AG20443 (cell line): ENCODE data around the gene ALX4.

Experiments
- DNase-seq: peaks from one replicate; pipeline ENCODE4 v3.0.0; 2012; ENCODE audit warnings: low spot score, mixed read lengths

ALX4 gene

DNA sequence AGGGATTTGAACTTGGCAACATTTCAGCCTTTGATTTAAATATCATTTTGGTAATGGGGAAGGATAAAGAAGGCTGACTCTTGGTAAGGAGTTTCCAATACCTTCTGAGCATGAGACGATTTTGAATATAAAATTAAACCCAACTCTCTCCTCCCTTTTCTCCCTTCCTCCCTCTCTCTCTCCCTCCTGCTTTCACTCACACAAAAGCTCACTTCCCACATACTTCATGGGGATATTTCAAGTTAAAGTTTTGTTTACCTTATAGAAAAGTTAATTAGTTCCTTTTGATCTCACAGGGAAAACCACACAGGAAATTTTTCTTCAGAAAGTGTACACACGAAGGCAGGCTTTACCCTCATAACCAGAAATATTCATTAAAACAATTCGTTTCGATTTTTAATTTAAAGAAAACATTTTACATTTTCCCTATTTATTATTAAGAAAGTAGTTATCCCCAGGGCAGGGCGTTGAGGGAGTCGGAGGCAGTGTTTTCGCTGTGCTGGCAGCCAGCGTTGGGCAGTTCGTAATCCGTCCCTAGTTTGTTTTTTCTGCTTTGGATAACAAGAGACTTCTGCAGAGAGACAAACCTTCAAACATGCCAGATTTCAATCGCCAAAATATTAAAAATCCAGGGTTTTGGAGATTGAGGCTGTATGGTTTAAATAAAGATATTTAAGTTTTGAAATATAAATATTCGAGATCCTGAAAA is 25.3 kb upstream of the ALX4 start:
- no peak for DNase-seq

DNA sequence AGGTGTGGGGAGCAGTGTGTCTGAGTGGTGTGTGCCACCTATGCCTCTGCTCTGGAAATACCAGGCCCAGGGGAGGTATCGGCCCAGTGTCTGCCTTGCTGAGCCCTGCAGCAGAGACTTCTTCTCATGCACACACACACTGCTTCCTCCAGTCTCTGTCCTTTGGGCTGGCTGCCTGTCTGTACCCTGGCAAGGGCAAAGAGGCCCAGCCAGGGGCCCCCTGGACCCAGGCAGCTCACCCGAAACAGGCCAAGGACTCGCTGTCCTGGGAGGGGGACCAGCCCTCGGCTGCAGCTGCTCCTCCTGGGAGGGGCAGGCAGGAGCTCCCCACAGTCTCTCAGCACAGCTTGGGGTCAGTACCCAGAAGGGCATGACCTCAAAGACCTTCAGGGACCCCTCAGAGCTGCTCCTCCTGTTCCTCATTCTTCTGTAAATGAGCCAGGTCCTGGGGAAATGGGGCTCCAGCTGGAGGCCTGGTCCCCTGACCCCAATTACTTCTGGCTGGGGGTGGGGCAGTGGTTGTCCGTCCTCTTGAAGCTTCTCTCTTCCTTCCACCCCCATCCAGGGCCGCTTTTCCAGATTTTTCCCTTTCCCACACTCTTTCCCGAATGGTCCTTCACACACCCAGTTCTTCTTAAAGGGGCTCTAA is 24.5 kb upstream of the ALX4 start:
- no peak for DNase-seq

DNA sequence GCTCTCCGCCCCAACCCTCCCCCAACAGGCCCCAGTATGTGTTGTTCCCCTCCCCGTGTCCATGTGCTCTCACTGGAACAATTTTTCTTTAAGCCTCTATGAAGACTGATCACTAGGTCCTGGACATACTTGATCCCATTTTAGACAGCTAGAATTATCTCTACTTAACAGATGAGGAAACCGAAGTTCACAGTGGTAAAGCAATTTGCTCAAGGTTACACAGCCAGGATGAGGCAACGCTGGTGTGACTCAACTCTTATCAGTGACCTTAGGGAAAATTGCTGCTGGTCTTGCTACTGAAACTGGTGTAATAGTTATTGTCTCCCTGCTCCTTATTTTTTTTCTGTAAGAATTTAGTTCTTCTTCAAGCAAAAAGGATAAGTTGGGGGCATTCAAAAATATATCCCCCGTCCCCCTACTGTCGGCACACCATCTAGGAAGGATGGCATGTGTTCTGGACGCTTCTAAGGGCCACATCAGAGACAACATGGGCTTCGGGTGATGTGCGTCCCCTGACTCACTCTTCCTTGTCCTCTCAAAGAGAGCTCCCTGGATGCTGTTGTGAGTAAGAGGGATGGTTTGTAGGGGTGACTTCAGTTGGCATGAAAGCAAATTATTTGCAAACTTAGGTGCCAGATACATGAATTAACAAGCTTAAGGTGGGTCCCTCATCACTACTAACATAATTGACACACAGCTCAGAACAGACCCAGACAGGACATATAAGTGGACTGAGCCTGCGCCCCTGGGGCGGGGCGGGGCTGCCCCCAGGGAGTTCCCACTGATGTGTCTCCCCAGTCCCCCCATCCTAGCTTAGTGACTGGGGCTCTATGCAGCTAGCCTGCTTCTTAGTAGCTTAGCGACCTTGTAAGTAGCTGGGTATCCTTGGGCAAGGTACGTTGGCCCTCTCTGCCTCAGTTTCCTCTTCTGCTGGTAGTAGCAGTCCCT is 23.6 kb upstream of the ALX4 start:
- no peak for DNase-seq

DNA sequence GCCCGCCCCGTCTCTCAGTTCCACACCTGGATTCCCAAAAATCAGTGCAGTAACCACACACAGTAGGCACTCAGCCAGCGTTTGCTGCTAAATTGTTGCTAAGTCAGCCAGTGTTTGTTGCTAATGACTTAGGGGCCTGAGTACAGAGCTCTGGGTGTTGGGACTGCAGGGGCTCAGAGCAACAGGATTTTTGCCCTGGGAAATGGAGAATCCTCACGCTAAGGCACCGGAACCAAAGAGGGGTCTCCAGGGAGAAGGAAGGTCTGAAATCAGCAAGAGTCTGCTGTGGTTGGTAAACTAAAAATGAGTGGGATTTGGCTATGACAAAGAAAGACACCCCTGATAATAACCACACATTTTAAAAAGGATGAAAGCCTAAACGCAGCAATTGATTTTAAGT is 22.7 kb upstream of the ALX4 start:
- no peak for DNase-seq

DNA sequence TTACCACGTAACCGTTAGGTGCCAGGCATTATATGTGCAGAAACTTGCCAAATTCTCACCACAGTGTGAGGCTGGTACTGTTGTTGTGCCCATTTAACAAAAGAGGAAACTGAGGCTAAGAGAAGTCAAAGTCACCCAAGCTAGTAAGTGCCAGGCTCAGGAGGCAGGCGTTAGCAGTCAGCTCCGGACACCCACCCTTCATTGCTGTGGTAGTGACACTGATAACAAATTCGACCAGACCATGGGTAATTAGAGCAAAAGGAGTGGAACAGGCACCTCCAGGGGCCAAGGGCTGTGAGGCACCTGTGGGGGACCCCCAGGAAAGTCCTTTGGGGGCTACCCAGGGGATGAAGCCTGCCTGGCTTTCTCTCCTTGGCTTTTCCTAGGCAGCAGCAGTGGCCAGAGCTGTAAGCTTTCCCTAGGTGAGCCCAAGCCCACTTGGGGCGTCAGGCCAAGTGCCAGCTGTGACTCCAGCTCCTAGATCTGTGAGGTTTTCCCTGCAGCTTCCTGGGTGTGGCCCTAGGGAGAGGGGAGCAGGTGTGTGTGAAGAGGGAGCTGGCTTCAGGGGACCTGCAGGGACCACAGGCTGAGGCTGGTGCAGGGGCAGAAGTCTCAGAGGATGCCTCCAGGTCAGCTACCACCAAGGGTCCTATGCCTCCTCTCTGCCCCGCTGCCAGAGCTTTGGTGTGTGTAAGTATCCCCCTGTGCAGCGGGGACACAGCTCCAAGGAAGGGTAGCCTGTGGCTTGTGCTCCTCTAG is 19.7 kb upstream of the ALX4 start:
- DNase-seq: no peak

DNA sequence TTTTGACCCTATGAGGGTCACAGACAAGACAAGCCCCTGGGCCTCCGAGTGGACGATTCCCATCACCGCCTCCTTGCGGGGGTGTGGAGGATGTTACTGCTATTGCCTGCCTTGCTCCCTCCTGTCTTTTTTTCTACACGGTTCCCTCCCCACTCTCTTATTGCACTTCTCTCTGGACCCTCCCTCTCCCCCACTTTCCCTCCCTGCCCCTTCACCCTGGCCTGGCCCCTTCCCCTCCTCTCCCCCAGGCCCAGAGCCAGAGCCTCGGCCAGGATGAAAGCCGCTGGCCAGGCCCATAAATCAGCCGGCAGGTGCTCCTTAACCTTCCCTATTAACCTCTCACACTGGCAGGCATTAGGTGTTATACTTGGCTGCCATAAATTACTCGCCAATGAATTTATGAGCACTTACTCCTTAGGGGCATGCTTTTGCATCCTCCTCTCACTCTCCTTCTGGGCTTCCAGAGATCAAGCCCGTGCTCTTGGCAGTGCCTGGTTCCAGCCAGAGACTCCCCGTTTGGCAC is 18.3 kb upstream of the ALX4 start:
- DNase-seq: no peak

DNA sequence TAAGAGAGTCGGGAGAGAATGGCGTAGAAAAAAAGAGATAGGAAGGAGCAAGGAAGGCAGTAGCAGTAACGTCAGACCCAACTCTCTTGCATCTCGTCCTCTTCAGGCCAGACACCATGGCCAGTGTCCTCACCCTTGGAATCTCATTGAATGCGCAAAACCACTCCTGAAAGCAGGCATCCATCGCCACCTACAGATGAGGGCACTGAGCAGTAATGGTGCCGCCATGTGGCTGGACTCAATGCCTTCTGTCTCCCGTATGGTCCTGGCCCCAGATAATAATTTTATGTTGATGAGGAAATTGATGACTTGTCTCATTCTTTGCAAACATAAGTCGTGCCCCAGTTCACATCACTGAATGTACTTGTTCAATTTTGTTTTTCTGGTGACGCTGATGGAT is 17.8 kb upstream of the ALX4 start:
- DNase-seq: no peak

DNA sequence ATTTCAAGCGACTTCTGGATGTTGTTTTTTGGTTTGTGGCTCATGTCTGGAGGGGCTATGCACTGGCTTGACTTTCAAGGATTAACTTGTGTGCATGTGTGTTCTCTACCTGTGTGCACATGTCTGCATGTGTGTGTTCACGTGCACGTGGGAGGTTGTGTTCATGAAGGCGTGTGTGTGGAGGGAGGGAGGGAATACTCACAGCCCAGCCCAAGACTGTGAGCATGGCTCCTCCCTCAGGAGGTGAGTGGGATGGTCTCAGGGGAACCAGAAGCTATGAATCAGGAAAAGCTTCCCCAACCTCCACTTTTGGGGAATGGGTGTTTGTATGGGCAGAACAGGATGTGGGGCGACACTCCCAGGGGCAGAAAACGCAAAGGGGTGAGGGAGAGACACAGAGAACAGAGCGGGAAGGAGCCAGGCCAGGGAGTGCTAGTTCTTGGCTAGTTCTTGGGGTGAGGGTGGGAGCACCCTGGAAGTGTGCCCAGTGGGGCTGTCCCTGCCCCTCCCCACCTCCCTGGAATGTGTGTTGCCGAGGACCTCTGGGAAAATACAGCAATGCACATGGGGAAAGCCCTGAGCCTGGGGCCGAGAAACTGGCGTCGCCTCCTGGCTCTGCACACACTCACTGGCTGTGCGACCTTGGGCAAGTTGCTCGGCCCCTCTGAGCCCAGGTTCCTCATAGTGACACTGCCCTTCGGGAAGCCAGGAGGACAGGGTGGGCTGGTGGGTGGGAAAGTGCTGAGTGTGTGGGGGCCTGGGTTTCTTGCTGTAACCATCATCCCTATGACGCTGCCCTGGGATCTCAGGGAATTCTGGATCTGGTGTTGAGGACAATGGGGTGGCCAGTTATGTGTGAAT is 16.9 kb upstream of the ALX4 start:
- DNase-seq: no peak

DNA sequence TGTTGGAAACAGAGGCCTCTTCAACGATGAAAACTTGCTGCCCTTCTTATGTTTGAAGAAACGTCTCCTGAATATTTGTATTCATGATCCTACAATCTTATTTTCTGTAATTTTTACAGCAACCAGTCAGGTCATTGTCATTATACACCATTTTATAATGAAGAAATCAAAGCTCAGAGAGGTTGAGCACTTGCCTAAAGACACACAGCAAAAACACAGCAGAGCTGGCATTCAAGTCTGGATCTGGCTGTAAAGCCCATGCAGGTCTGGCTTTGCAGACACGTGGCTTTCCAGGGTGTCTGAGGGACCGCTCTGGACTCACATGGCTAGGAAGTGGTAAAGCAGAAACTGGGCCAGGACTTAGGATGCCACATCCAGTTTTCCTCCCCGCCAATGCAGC is 15.8 kb upstream of the ALX4 start:
- DNase-seq: no peak

DNA sequence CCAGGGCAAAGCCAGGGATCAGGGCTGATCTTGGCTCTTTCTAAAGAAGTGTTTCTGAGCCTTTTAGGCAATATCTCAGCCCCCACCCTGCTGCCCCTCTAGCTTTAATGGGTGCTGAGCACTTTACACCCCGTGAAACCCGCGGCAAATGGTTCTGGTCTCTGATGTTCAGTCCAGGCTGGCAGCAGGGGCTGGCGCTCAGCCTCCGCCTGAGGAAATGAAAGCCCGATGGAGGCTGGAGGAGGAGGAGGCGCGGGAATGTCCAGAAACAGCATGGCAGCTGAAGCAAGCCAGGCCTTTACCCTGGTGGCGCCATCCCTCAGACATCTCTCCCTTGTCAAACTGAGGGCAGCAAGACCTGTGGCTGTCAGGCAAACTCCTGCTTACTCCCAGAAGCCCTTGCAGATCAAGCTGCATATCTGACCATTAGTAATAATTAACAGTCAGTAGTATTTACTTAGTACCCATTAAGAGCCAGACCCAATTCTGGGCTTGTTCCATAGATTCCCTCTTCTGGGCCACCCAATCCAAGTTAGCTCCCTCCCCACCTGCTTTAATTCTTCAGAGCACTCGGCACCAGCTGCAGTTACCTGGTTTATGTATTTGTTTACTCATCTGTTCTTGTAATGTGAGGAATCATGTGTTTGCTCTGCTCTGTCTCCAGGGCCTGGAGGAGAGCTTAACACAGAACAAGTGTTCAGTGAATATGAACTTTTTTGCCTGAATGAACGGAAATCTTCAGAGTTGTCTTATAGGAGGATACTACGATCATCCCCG is 15.0 kb upstream of the ALX4 start:
- DNase-seq: no peak

DNA sequence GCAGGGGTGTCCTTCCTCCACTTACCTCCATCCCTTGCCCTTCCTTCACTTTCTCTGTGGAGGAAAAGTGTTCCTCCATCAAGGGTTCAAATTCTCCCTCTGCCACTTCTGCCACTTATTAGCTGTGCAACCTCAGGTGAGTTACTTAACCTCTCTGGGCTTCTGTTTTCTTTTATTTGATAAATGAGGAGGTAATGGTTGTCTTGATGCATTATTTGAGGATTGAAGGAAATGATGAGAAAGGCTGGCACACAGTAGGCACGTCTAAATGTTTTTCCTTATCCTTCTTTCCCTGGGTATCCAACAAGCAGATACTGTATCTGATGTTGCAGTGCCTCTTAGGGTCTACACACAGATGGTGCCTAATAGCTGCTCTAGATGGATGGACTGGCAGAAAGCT is 14.3 kb upstream of the ALX4 start:
- no peak for DNase-seq

DNA sequence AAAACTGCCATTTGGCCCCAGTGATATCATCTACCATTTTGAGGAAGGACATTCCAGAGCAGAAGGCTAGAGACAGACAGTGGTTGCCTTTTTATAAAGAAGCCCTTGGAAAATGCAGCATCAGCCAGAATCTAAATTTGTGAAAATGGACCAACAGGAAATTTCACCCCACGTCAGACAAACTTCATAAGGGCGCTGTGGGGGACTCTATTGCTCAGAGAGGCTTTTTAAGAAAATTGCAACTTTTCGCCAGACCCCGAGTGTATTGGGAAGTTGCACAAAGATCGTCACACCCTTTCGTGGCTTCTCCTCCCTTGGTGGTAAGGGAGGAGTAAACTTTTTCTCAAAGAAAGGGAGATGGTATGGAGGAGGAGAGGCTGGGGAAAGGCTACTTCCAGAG is 12.3 kb upstream of the ALX4 start:
- no peak for DNase-seq

DNA sequence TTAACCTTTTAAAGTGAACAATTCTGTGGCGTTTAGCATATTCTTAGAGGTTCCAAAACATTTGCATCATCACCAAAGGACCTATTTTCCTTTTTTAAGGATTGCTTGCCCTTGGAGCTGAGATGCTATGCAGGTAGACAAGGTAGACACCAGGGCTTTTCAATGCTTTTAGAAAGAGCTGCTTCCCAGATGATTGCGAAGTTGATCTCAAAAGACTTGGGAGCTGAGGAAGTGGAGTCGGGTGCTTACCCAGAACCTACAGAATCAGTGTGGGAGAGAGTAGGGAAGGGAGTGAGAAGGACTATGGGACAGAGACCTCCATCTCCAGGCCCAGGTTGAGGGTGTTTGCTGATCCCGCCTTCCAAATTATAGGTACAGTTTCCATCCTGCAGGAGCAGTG is 11.1 kb upstream of the ALX4 start:
- DNase-seq: no peak

DNA sequence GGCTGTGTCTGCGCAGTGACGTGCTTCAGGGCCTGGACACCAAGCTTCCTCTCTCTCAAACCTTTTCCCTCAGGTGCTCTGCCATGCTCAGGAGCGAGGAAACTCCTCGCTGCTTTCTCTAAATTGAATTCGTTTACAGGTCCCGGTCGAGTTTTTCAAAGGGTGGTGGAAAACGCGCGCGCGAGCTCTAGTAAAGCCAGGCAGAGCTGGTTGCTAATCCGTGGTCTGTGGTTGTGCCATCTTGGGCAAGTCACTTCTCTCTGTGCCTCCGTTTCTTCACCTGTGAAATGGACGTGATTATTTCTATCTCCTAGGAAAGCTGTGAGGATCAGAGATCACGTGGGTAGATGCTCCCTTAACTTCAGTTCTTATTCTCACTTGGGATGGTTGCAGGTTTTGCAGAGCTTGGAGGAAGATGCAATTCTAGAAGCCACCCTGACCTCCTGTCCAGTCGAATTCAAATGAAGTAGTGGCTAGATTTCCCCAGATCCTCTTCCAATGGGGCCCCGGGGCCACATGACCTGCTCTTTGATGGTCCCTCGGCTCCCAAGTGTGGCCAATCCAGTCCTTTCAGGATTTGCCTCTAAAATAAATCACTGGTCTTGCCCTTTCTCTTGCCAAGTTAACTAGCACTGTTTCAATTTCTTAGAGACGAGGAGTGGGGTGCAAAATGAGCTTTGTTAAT is 10.5 kb upstream of the ALX4 start:
- DNase-seq: no peak

DNA sequence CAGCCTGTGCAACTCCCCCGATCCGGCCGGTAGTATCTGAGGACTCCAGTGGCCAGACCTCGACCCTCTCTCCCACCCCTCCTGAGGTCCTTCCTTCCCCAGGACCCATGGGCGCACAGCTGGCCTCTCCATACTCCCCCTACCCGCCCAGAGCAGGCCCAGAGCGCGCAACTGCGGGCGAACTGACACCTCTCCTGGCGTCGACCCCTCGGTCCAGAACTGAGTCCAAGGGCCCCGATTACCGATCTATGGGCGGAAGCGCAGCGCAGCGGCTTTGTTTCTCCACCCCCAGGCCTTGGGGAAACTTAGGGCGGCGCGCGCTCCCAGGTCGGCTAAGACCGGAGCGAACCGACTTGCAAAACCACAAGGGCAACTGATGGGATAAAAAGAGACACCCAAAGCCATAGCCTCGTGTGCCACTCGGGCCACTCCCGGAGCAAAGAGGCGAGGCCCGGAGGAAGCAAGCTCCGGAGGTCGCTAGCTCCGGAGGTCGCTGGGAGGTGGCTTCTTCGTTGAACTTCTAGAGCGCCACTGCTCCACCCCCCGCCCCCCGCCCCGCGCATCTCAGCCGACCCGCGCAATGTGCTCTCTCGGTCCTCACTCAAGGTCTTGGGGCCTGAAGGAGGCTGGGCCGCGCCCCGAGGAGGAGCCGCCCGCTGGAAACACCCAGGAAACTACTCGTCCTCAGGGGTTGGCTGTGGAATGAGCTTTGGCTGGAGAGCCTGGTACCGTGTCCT is 9.8 kb upstream of the ALX4 start:
- no peak for DNase-seq

DNA sequence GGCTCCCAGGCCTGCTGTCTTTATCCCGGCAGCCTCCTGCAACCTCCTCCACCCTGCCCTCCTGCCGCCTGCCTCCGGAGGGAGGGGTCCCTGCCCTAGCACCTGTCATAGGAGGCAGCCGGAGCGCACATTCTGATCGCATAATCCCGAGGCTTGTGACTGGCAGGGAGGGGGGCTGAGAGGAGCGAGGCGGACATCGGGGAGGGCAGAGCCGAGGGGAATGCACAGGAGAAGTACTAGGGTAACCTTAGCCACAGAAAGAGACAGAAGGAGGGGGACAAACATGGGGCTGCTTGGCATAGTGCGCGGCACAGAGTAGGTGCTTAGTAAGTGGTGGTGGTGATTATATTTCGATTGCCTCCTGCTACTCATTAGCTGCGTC is 9.2 kb upstream of the ALX4 start:
- no peak for DNase-seq

DNA sequence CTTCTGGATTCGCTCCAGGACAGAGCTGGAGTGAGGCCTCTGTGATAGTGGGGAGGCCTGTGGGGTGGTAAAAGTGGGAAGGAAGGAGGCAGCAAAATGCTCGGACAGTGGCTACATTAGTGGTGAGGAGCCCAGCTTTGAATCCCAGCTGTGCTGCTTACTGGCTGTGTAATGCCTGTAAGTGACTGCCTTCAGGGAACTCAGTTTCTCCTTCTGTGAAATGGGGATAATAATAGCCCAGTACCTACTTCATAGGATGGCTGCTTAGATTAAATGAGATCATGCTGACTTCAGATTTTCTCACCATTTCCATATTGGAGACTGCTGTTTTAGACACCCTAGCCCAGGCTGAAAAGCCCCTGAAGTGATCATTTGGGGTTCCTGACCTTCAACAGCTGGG is 8.4 kb upstream of the ALX4 start:
- no peak for DNase-seq

DNA sequence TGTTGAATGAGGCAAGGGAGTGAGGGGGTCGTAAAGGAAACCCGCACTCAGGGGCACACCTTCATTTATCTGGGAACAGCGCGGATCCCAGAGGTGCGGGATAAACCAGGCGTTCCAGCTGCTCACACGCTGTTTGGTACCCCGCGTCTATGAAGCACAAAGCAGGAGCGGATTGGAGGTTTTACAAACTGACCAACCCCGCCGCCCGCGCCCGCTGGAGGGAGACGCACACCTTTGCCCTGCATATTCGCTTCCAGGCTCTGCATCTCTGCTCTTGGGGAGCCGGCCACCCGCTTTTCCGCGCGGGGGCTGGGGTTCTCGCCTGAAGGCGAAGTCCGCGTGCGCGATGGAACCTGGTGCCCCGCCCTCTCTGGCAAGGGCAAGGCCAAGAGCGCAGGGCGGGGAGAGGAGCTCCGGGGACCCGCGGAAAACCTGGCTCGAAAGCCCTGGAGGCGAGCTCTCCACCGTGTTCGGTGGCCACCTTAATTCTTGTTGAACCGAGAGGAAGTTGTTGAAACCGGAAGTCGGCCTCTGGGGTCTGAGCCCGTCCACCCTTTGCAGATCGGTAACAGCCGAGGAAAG is 6.8 kb upstream of the ALX4 start:
- no peak for DNase-seq
